Measurements from ENCODE around the gene UBE2O.

Gene UBE2O

GRCh38 chr17:76404256-76404655 lies 48.7 kb downstream of the UBE2O start:
- Histone ChIP-seq H3K9ac (ENCODE audit: low read length) (no peak overlapping the region), H3K27ac (ENCODE audit: low read length) (no peak overlapping the region), H3F3A (ENCODE audit: insufficient read depth, low read length) (no peaks in the 10 kb centered on the region), H3K9me2 (replicated peaks; ENCODE audit: insufficient read depth, low read length) (no peaks in the 10 kb centered on the region), H4K20me1 (ENCODE audit: insufficient read depth, low read length) (peaks cover 5% of the 10 kb centered on the region; the same call in 1 of the 2 replicates), H3K9me3 (replicated peaks; ENCODE audit: insufficient read depth, low read length) (no peaks in the 10 kb centered on the region), H3K4me2 (ENCODE audit: low read depth, low read length) (no peak overlapping the region), H3K79me2 (ENCODE audit: low read length) (peaks cover 33% of the 10 kb centered on the region), H3K27me3 (replicated peaks; ENCODE audit: insufficient read depth, low read length) (no peaks in the 10 kb centered on the region), H2AFZ (ENCODE audit: low read length) (no peak overlapping the region), H3K36me3 (replicated peaks; ENCODE audit: insufficient read depth, low read length) (0 out of 2 replicates have a peak, but pooled peaks cover 3% of the 10 kb centered on the region), H3K4me1 (ENCODE audit: low read length) (peaks cover 4% of the 10 kb centered on the region; the same call in 1 of the 2 replicates), H3K4me3 (ENCODE audit: low read length) (no peak overlapping the region)
- TF ChIP-seq EZH2phosphoT487 (IDR thresholded peaks at IDR 0.05; ENCODE audit: low read length), result no peak
- no peak for TF ChIP-seq EZH2 (optimal IDR thresholded peaks at IDR 0.05; ENCODE audit: low read depth, low read length)
- TF ChIP-seq CTCF (IDR thresholded peaks at IDR 0.05; ENCODE audit: low read length), result no peak
- DNase-seq, result no peak

- Histone ChIP-seq H2AFZ (ENCODE audit: low read length) (no peak overlapping the region), H3K9ac (ENCODE audit: low read length) (no peak overlapping the region), H3K27me3 (replicated peaks; ENCODE audit: insufficient read depth, low read length) (no peaks in the 10 kb centered on the region), H3K4me2 (ENCODE audit: low read depth, low read length) (no peak overlapping the region), H3K9me2 (replicated peaks; ENCODE audit: insufficient read depth, low read length) (no peaks in the 10 kb centered on the region), H3K4me3 (ENCODE audit: low read length) (no peak overlapping the region), H3F3A (ENCODE audit: insufficient read depth, low read length) (no peaks in the 10 kb centered on the region), H3K27ac (ENCODE audit: low read length) (no peak overlapping the region), H3K4me1 (ENCODE audit: low read length) (no peaks in the 10 kb centered on the region), H3K36me3 (replicated peaks; ENCODE audit: insufficient read depth, low read length) (0 out of 2 replicates have a peak, but pooled peaks cover 3% of the 10 kb centered on the region), H4K20me1 (ENCODE audit: insufficient read depth, low read length) (no peaks in the 10 kb centered on the region), H3K9me3 (replicated peaks; ENCODE audit: insufficient read depth, low read length) (no peaks in the 10 kb centered on the region), H3K79me2 (ENCODE audit: low read length) (peaks cover 25% of the 10 kb centered on the region)
- TF ChIP-seq EZH2 (optimal IDR thresholded peaks at IDR 0.05; ENCODE audit: low read depth, low read length), result no peak
- TF ChIP-seq EZH2phosphoT487 (IDR thresholded peaks at IDR 0.05; ENCODE audit: low read length), result no peak
- TF ChIP-seq CTCF (IDR thresholded peaks at IDR 0.05; ENCODE audit: low read length), result no peak
- DNase-seq, result no peak
Measured at GRCh38 chr17:76402711-76403110, 50.2 kb downstream of the UBE2O start.

GRCh38 chr17:76399175-76400172 lies 53.5 kb downstream of the UBE2O start:
- no peaks in the 10 kb centered on the region for H4K20me1 ChIP-seq (ENCODE audit: insufficient read depth, low read length)
- no peaks in the 10 kb centered on the region for H3K4me1 ChIP-seq (ENCODE audit: low read length)
- no peak overlapping the region for H3K9ac ChIP-seq (ENCODE audit: low read length)
- TF ChIP-seq EZH2 (optimal IDR thresholded peaks at IDR 0.05; ENCODE audit: low read depth, low read length) (no peak), CTCF (IDR thresholded peaks at IDR 0.05; ENCODE audit: low read length) (no peak), EZH2phosphoT487 (IDR thresholded peaks at IDR 0.05; ENCODE audit: low read length) (no peak)
- H3K79me2 ChIP-seq (ENCODE audit: low read length), result 0 out of 2 replicates have a peak, but pooled peaks cover 3% of the 10 kb centered on the region
- peaks cover 3% of the 10 kb centered on the region; the same call in 1 of the 2 replicates for H3K36me3 ChIP-seq (replicated peaks; ENCODE audit: insufficient read depth, low read length)
- no peak overlapping the region for H2AFZ ChIP-seq (ENCODE audit: low read length)
- no peaks in the 10 kb centered on the region for H3K27me3 ChIP-seq (replicated peaks; ENCODE audit: insufficient read depth, low read length)
- no peaks in the 10 kb centered on the region for H3K9me3 ChIP-seq (replicated peaks; ENCODE audit: insufficient read depth, low read length)
- H3K4me2 ChIP-seq (ENCODE audit: low read depth, low read length), result no peak overlapping the region
- H3F3A ChIP-seq (ENCODE audit: insufficient read depth, low read length), result no peaks in the 10 kb centered on the region
- no peaks in the 10 kb centered on the region for H3K9me2 ChIP-seq (replicated peaks; ENCODE audit: insufficient read depth, low read length)
- no peak overlapping the region for H3K27ac ChIP-seq (ENCODE audit: low read length)
- H3K4me3 ChIP-seq (ENCODE audit: low read length), result no peak overlapping the region
- DNase-seq, result no peak

Data from MM.1S (cell line).